Muscle layer of colon (tissue), 2 donors: Measurements from ENCODE around the gene ASPHD2.

Experiments
- H3K27ac ChIP-seq: one replicate; pipeline ENCODE4 v1.7.0; 2013; ENCODE audit warnings: low read depth, mild to moderate bottlenecking, low read length, moderate library complexity
- H3K27me3 ChIP-seq, 2 donors: one replicate each; pipeline ENCODE4 v1.7.0; 2013; ENCODE audit warnings: low read length in 2 of 2, mild to moderate bottlenecking in 2 of 2; ENCODE audit not compliant: insufficient read depth in 2 of 2, control insufficient read depth in 1 of 2
- H3K36me3 ChIP-seq: one replicate; pipeline ENCODE4 v1.7.0; 2013; ENCODE audit warnings: mild to moderate bottlenecking, low read length; ENCODE audit not compliant: insufficient read depth
- H3K4me1 ChIP-seq: one replicate; pipeline ENCODE4 v1.7.0; 2013; ENCODE audit warnings: mild to moderate bottlenecking, low read length; ENCODE audit not compliant: insufficient read depth
- H3K4me3 ChIP-seq, 2 donors: one replicate each; pipeline ENCODE4 v1.7.0; 2013; ENCODE audit warnings: low read length in 2 of 2, low read depth in 1 of 2, mild to moderate bottlenecking in 1 of 2, moderate library complexity in 1 of 2
- H3K9ac ChIP-seq: one replicate; pipeline ENCODE4 v1.7.0; 2013; ENCODE audit warnings: low read length
- H3K9me3 ChIP-seq: one replicate; pipeline ENCODE4 v1.7.0; 2013; ENCODE audit warnings: mild to moderate bottlenecking, low read length
- donor health status: abdominal sarcoma.
- donor health status: Adenocarcinoma of cecum.

Gene ASPHD2

GRCh38 chr22:26428515-26429457 is at the start of gene ASPHD2:
Gene ASPHD2, plus strand, starts transcription at chr22:26429260. Its CDS starts 4,356 bp downstream, at chr22:26433616.
- H3K9me3 ChIP-seq, result no peaks in the 10 kb centered on the region
- peak within 1 kb of the TSS; percentile 52 to 64 for H3K4me3 ChIP-seq
- peak within 1 kb of the TSS; percentile 69 for H3K9ac ChIP-seq
- H3K36me3 ChIP-seq, result no peaks in the 10 kb centered on the region
- peak within 1 kb of the TSS; percentile 57 for H3K27ac ChIP-seq
- peaks cover 8% of the 10 kb centered on the region for H3K4me1 ChIP-seq
- no peaks in the 10 kb centered on the region for H3K27me3 ChIP-seq

GRCh38 chr22:26380072-26380830 is 48.8 kb upstream of the ASPHD2 start:
- H3K9ac ChIP-seq, result no peak overlapping the region
- no peaks in the 10 kb centered on the region for H3K4me1 ChIP-seq
- peaks cover 0 to 22% of the 10 kb centered on the region in 2 donors for H3K27me3 ChIP-seq
- no peak overlapping the region for H3K27ac ChIP-seq
- no peaks in the 10 kb centered on the region for H3K36me3 ChIP-seq
- no peak overlapping the region for H3K4me3 ChIP-seq
- no peaks in the 10 kb centered on the region for H3K9me3 ChIP-seq

GRCh38 chr22:26382782-26383181 is 46.3 kb upstream of the ASPHD2 start:
- Histone ChIP-seq H3K27ac (no peak overlapping the region), H3K9me3 (no peaks in the 10 kb centered on the region), H3K4me3 (no peak overlapping the region), H3K36me3 (no peaks in the 10 kb centered on the region), H3K9ac (no peak overlapping the region), H3K27me3 (peaks cover 0 to 8% of the 10 kb centered on the region in 2 donors), H3K4me1 (no peaks in the 10 kb centered on the region)

- no peak overlapping the region for H3K4me3 ChIP-seq
- H3K27ac ChIP-seq, result no peak overlapping the region
- no peaks in the 10 kb centered on the region for H3K4me1 ChIP-seq
- H3K36me3 ChIP-seq, result no peaks in the 10 kb centered on the region
- no peaks in the 10 kb centered on the region for H3K9me3 ChIP-seq
- no peaks in the 10 kb centered on the region for H3K27me3 ChIP-seq
- no peak overlapping the region for H3K9ac ChIP-seq
Observed at GRCh38 chr22:26383968-26384556, 45.0 kb upstream of the ASPHD2 start.

GRCh38 chr22:26385164-26385563 is 43.9 kb upstream of the ASPHD2 start:
- no peak overlapping the region for H3K4me3 ChIP-seq
- no peaks in the 10 kb centered on the region for H3K9me3 ChIP-seq
- no peak overlapping the region for H3K9ac ChIP-seq
- no peaks in the 10 kb centered on the region for H3K27me3 ChIP-seq
- H3K27ac ChIP-seq, result no peak overlapping the region
- no peaks in the 10 kb centered on the region for H3K4me1 ChIP-seq
- no peaks in the 10 kb centered on the region for H3K36me3 ChIP-seq

- Histone ChIP-seq H3K27me3 (no peaks in the 10 kb centered on the region), H3K9me3 (no peaks in the 10 kb centered on the region), H3K36me3 (no peaks in the 10 kb centered on the region), H3K27ac (no peak overlapping the region), H3K4me3 (no peak overlapping the region), H3K4me1 (no peaks in the 10 kb centered on the region), H3K9ac (no peak overlapping the region)
Observed at GRCh38 chr22:26389125-26389524, 39.9 kb upstream of the ASPHD2 start.

- no peaks in the 10 kb centered on the region for H3K36me3 ChIP-seq
- no peaks in the 10 kb centered on the region for H3K9me3 ChIP-seq
- H3K27me3 ChIP-seq, result no peaks in the 10 kb centered on the region
- H3K27ac ChIP-seq, result no peak overlapping the region
- H3K4me1 ChIP-seq, result no peaks in the 10 kb centered on the region
- no peak overlapping the region for H3K9ac ChIP-seq
- no peak overlapping the region for H3K4me3 ChIP-seq
Observed at GRCh38 chr22:26391091-26391490, 38.0 kb upstream of the ASPHD2 start.

GRCh38 chr22:26391623-26392022 is 37.4 kb upstream of the ASPHD2 start:
- Histone ChIP-seq H3K9me3 (no peaks in the 10 kb centered on the region), H3K27me3 (no peaks in the 10 kb centered on the region), H3K36me3 (no peaks in the 10 kb centered on the region), H3K9ac (no peak overlapping the region), H3K4me1 (no peaks in the 10 kb centered on the region), H3K4me3 (no peak overlapping the region), H3K27ac (no peak overlapping the region)

GRCh38 chr22:26393929-26394328 is 35.1 kb upstream of the ASPHD2 start:
- H3K4me1 ChIP-seq, result no peaks in the 10 kb centered on the region
- no peak overlapping the region for H3K4me3 ChIP-seq
- no peaks in the 10 kb centered on the region for H3K9me3 ChIP-seq

GRCh38 chr22:26394777-26395176 is 34.3 kb upstream of the ASPHD2 start:
- Histone ChIP-seq H3K27me3 (no peaks in the 10 kb centered on the region), H3K9ac (no peak overlapping the region), H3K27ac (no peak overlapping the region), H3K9me3 (no peaks in the 10 kb centered on the region), H3K36me3 (no peaks in the 10 kb centered on the region), H3K4me3 (no peak overlapping the region), H3K4me1 (no peaks in the 10 kb centered on the region)

More at GRCh38 chr22:26393929-26394328, 35.1 kb upstream of the ASPHD2 start:
- no peaks in the 10 kb centered on the region for H3K36me3 ChIP-seq
- no peak overlapping the region for H3K9ac ChIP-seq
- H3K27me3 ChIP-seq, result no peaks in the 10 kb centered on the region
- H3K27ac ChIP-seq, result no peak overlapping the region

GRCh38 chr22:26395926-26396325 is 33.1 kb upstream of the ASPHD2 start:
- H3K36me3 ChIP-seq, result no peaks in the 10 kb centered on the region
- no peaks in the 10 kb centered on the region for H3K4me1 ChIP-seq
- no peaks in the 10 kb centered on the region for H3K27me3 ChIP-seq
- no peak overlapping the region for H3K4me3 ChIP-seq
- H3K9ac ChIP-seq, result no peak overlapping the region
- H3K27ac ChIP-seq, result no peak overlapping the region
- H3K9me3 ChIP-seq, result no peaks in the 10 kb centered on the region
